Progenitor cell of endocrine pancreas (in vitro differentiated cells): Measurements from ENCODE around the gene ABCF1. TPM values are rescaled to one million over a fixed set of nuclear protein-coding genes. Genes with fewer than 3 reads are reported as not detected.

Source experiments
- DNase-seq: peaks from one replicate; pipeline ENCODE4 v3.0.0; 2021; ENCODE audit warnings: low spot score; ENCODE audit not compliant: unreplicated experiment
- H3K27ac Mint-ChIP-seq: 2 replicates; pipeline ENCODE4 v1.8.0; 2021; ENCODE audit warnings: mild to moderate bottlenecking, moderate library complexity, mixed read lengths
- H3K27me3 Mint-ChIP-seq: 2 replicates; pipeline ENCODE4 v1.8.0; 2021; ENCODE audit warnings: mixed read lengths
- H3K36me3 Mint-ChIP-seq: 2 replicates; pipeline ENCODE4 v1.8.0; 2022; ENCODE audit warnings: mixed read lengths; ENCODE audit not compliant: insufficient read depth
- H3K4me1 Mint-ChIP-seq: 2 replicates; pipeline ENCODE4 v1.8.0; 2021; ENCODE audit warnings: low read depth, mixed read lengths
- H3K4me3 Mint-ChIP-seq: 2 replicates; pipeline ENCODE4 v1.8.0; 2021; ENCODE audit warnings: low read depth, mild to moderate bottlenecking, moderate library complexity, mixed read lengths
- H3K9me3 Mint-ChIP-seq: 2 replicates; pipeline ENCODE4 v1.8.0; 2021; ENCODE audit warnings: low read depth, mixed read lengths
- total RNA-seq: library from RNA; stranded (reverse); gene quantifications from 2 replicates; pipeline ENCODE4 v1.2.1, GENCODE V29; 2021
- TF ChIP-seq, protein P1 (sequence below): fragments of 200-600 bp; sonication (generic); IDR thresholded peaks from one replicate; pipeline ENCODE4 v1.5.0; 2021; ENCODE audit warnings: antibody characterized with exemption, mild to moderate bottlenecking; ENCODE audit not compliant: unreplicated experiment

Gene ABCF1
- total RNA-seq, 1 donor from 2014 or later = 72.0 TPM

DNA sequence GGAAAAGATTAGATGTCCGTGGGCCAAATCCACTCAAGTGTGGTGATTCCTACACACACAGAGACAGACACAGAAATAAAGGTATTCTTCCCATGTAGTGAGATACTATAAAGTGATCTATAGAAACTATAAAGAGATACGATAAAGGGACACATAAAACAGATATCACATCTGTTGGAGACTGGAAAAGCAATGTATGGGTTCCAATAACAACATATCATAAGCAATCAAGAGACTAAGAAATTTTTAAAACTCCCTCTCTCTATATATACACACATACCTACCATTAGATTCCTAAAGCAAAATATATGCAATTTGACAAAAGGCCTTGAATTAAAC, 40.6 kb downstream of the ABCF1 start:
- Mint-ChIP-seq H3K4me1 (peaks cover 31% of the 10 kb centered on the region), H3K4me3 (no peak overlapping the region), H3K27ac (peak overlapping the region; percentile 21), H3K9me3 (no peaks in the 10 kb centered on the region), H3K36me3 (peaks cover 37% of the 10 kb centered on the region), H3K27me3 (no peaks in the 10 kb centered on the region)
- TF ChIP-seq, protein P1, sequence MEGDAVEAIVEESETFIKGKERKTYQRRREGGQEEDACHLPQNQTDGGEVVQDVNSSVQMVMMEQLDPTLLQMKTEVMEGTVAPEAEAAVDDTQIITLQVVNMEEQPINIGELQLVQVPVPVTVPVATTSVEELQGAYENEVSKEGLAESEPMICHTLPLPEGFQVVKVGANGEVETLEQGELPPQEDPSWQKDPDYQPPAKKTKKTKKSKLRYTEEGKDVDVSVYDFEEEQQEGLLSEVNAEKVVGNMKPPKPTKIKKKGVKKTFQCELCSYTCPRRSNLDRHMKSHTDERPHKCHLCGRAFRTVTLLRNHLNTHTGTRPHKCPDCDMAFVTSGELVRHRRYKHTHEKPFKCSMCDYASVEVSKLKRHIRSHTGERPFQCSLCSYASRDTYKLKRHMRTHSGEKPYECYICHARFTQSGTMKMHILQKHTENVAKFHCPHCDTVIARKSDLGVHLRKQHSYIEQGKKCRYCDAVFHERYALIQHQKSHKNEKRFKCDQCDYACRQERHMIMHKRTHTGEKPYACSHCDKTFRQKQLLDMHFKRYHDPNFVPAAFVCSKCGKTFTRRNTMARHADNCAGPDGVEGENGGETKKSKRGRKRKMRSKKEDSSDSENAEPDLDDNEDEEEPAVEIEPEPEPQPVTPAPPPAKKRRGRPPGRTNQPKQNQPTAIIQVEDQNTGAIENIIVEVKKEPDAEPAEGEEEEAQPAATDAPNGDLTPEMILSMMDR = no peak
- DNase-seq = no peak

DNA sequence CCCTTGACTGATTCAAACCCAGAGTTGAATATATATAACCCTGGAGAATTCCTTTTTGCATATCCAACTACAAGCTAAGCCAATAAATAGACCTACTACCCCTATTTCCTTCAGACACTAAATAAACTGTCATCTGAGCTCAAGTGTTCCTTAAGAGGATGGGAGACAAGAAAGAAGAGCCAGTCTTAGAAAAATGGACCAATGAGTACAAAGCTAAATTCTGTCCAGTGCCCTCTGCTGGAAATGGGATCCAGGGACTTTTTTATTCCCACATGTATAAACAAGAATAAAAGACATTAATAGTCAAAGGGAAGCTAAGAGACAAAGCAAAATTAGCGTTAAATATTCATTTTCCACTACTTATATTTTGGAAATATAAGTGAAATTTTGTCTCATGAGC, 41.0 kb downstream of the ABCF1 start:
- Mint-ChIP-seq H3K27me3 (no peaks in the 10 kb centered on the region), H3K36me3 (peaks cover 40% of the 10 kb centered on the region), H3K4me1 (peaks cover 33% of the 10 kb centered on the region), H3K4me3 (no peak overlapping the region), H3K9me3 (no peaks in the 10 kb centered on the region), H3K27ac (peak overlapping the region; percentile 21)
- TF ChIP-seq, protein P1 = peak; percentile 26
- DNase-seq = no peak

DNA sequence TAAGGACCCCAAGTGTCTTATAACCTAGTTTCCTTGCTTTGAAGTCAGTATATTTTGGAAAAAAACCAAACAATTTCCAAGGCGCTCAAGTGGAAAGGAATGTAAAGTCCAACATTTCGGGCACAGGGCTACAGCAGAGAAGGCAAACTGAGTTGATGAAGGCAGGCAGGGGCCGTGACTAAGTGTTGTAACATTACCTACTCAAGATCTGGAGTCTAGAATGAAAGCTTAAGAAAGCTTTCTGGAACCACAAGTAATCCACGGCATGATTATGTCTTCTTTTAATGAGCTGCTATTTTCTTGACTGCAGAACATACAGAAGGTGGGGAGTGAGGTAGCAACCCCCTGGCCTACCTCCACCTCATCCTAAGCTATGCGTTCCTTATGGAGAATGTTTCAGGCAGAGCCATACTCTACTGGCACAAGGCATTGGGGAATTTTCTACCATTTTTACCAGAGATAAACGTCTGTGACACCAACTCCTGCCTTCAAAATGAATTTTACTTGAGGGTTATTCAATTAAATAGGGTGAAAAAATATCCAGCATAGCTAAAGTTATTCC, 41.5 kb downstream of the ABCF1 start:
- H3K9me3 Mint-ChIP-seq = no peaks in the 10 kb centered on the region
- peaks cover 36% of the 10 kb centered on the region for H3K36me3 Mint-ChIP-seq
- TF ChIP-seq, protein P1 = no peak

DNA sequence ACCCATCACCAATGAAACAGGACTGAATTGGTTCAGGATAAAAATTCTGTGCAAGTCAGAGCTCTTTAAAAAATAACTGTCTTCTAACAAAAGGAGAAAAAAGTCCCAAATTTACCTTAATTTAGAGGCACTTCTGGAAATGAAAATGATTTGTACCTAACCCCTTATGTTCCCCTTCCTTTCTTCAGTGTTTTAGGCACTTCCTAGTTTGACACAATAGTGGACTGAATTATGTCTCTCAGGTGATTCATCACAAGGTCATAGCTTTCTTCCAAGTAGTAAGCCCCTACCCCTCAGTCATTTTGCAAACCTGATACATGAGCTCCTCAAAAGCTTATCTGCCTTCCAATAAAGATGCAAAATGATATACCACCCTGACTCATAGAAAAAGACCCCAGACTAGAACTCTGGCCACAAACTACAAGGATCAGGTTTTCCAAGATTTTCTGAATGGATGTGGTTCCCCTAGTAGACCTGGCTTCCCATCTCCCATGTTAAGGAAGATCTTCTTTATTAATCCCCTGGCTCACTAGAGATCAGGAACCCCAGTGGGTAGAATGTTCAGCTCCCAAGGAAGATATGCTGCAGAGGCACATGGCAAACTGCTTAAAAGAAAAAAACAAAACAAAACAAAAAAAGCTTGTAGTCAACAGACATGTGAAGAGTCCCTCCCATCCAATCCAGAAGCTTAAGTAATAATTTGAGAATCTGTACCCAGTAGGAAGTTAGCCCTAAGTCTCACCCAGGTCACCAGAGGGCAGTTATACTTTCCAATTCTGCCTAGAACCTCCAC, 42.2 kb downstream of the ABCF1 start:
- Mint-ChIP-seq H3K9me3 (no peaks in the 10 kb centered on the region), H3K4me3 (peak overlapping the region; percentile 100), H3K27ac (peak overlapping the region; percentile 65), H3K27me3 (no peaks in the 10 kb centered on the region), H3K36me3 (peaks cover 35% of the 10 kb centered on the region), H3K4me1 (peaks cover 33% of the 10 kb centered on the region)
- no peak for DNase-seq
- TF ChIP-seq, protein P1 = no peak

More for the DNA sequence above, 41.5 kb downstream of the ABCF1 start:
- H3K27ac Mint-ChIP-seq = peak overlapping the region; percentile 65
- no peak for DNase-seq
- no peaks in the 10 kb centered on the region for H3K27me3 Mint-ChIP-seq
- peaks cover 30% of the 10 kb centered on the region for H3K4me1 Mint-ChIP-seq
- H3K4me3 Mint-ChIP-seq = peak overlapping the region; percentile 12

DNA sequence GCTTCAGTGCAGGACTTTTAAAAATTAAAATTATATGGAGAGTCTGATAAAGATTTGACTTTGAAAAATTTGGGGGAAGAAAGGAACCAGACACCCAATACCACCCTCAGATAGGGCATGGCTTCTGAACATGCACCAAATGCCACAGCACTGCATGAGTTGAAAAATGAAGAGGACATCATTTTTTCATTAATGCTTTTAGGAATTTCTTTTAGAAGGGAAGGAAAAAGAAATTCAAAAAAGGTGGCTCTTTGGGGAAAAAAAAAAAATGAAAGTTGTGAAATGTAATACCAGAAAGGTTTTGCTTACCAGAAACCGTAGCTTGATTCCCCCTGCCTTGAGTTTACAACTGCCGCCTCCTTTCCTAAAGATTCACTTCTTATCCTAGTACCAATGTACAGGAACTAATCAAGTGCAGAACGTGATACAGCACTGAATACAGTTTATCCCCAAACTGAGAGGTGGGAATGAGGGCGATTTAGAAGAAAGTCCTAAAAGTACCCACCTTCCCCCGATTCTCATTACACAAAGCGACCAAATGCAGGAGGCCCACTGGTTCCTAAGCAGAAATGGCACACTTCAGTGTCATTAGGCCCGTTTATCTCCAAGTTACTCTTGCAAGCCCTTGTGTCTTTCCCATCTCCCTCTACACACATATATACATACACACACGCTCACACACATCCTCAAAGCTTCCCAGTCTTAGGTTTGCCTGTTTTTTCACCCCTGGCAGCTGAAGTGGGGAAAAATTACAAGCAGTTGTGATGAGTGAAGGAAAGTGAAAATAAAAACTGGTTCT, 43.0 kb downstream of the ABCF1 start:
- Mint-ChIP-seq H3K9me3 (no peaks in the 10 kb centered on the region), H3K27me3 (no peaks in the 10 kb centered on the region), H3K27ac (peak overlapping the region; percentile 100), H3K36me3 (peaks cover 27% of the 10 kb centered on the region), H3K4me3 (peak overlapping the region; percentile 100), H3K4me1 (peaks cover 36% of the 10 kb centered on the region)
- no peak for DNase-seq
- TF ChIP-seq, protein P1 = no peak
